H9 (cell line): ENCODE data around the gene PRRX1. TPM values are rescaled to one million over a fixed set of nuclear protein-coding genes. Genes with fewer than 3 reads are reported as not detected.

Experiments used
- DNase-seq: peaks from one replicate; pipeline ENCODE4 v3.0.0-alpha.2; 2017
- H2AFZ ChIP-seq: one replicate; pipeline ENCODE4 v1.6.1; 2013; ENCODE audit warnings: mild to moderate bottlenecking, low read length, control low read depth, moderate library complexity
- H2AK5ac ChIP-seq: 2 replicates; pipeline ENCODE4 v1.6.1; 2013; ENCODE audit warnings: low read length, control low read depth, mixed read lengths; ENCODE audit not compliant: insufficient read length
- H2BK120ac ChIP-seq: one replicate; pipeline ENCODE4 v1.6.1; 2013; ENCODE audit warnings: low read depth, mild to moderate bottlenecking, low read length, control low read depth, inconsistent platforms; ENCODE audit not compliant: poor library complexity, severe bottlenecking
- H2BK12ac ChIP-seq: 2 replicates; pipeline ENCODE4 v1.6.1; 2013; ENCODE audit warnings: low read length, control low read depth, mixed read lengths, low read depth; ENCODE audit not compliant: insufficient read length
- H2BK15ac ChIP-seq: 2 replicates; pipeline ENCODE4 v1.6.1; 2013; ENCODE audit warnings: low read depth, low read length, control low read depth
- H2BK20ac ChIP-seq: one replicate; pipeline ENCODE4 v1.6.1; 2013; ENCODE audit warnings: low read depth, mild to moderate bottlenecking, low read length, control low read depth, inconsistent platforms; ENCODE audit not compliant: poor library complexity, severe bottlenecking
- H2BK5ac ChIP-seq: 2 replicates; pipeline ENCODE4 v1.6.1; 2013; ENCODE audit warnings: low read length, control low read depth, mixed read lengths; ENCODE audit not compliant: insufficient read length
- H3K14ac ChIP-seq: 2 replicates; pipeline ENCODE4 v1.6.1; 2013; ENCODE audit warnings: low read length, control low read depth; ENCODE audit not compliant: insufficient read depth
- H3K18ac ChIP-seq: 2 replicates; pipeline ENCODE4 v1.6.1; 2013; ENCODE audit warnings: low read depth, mild to moderate bottlenecking, mixed read lengths, low read length, control low read depth; ENCODE audit not compliant: insufficient read length
- H3K23ac ChIP-seq: 2 replicates; pipeline ENCODE4 v1.6.1; 2013; ENCODE audit warnings: low read length, control low read depth, mixed read lengths, low read depth; ENCODE audit not compliant: insufficient read length
- H3K23me2 ChIP-seq: 2 replicates; pipeline ENCODE4 v1.6.1; 2013; ENCODE audit warnings: low read depth, mild to moderate bottlenecking, mixed read lengths, low read length, control low read depth; ENCODE audit not compliant: insufficient read length, poor library complexity, severe bottlenecking
- H3K27ac ChIP-seq: 2 replicates; pipeline ENCODE4 v1.5.1; 2013; ENCODE audit warnings: low read length, control low read depth, mixed read lengths, low read depth; ENCODE audit not compliant: insufficient read length
- H3K27me3 ChIP-seq: 2 replicates; pipeline ENCODE4 v1.6.1; 2013; ENCODE audit warnings: low read length, control low read depth, inconsistent platforms; ENCODE audit not compliant: insufficient read depth
- H3K4ac ChIP-seq: 2 replicates; pipeline ENCODE4 v1.6.1; 2013; ENCODE audit warnings: low read depth, mild to moderate bottlenecking, control low read depth, inconsistent platforms, low read length, moderate library complexity
- H3K4me1 ChIP-seq: 2 replicates; pipeline ENCODE4 v1.6.1; 2013; ENCODE audit warnings: low read length, control low read depth, inconsistent platforms; ENCODE audit not compliant: insufficient read depth
- H3K4me2 ChIP-seq: 2 replicates; pipeline ENCODE4 v1.6.1; 2013; ENCODE audit warnings: low read length, control low read depth, mixed read lengths; ENCODE audit not compliant: insufficient read length, insufficient read depth
- H3K56ac ChIP-seq: 2 replicates; pipeline ENCODE4 v1.6.1; 2013; ENCODE audit warnings: low read depth, mild to moderate bottlenecking, mixed read lengths, low read length, control low read depth; ENCODE audit not compliant: insufficient read length
- H3K79me1 ChIP-seq: 2 replicates; pipeline ENCODE4 v1.6.1; 2013; ENCODE audit warnings: low read depth, mild to moderate bottlenecking, moderate library complexity, low read length, control low read depth, inconsistent platforms; ENCODE audit not compliant: insufficient read depth, poor library complexity, severe bottlenecking
- H3K79me2 ChIP-seq: 2 replicates; pipeline ENCODE4 v1.6.1; 2013; ENCODE audit warnings: low read length, control low read depth, inconsistent platforms; ENCODE audit not compliant: insufficient read depth
- H3K9ac ChIP-seq: 2 replicates; pipeline ENCODE4 v1.6.1; 2013; ENCODE audit warnings: low read length, control low read depth, mixed read lengths; ENCODE audit not compliant: insufficient read length; ENCODE audit errors: extremely low read depth
- H3K9me3 ChIP-seq: one replicate; pipeline ENCODE4 v1.6.1; 2013; ENCODE audit warnings: low read depth, low read length, inconsistent platforms; ENCODE audit not compliant: control insufficient read depth
- H3T11ph ChIP-seq: one replicate; pipeline ENCODE4 v1.6.1; 2013; ENCODE audit warnings: mild to moderate bottlenecking, low read length, control low read depth, inconsistent platforms
- H4K20me1 ChIP-seq: one replicate; pipeline ENCODE4 v1.6.1; 2013; ENCODE audit not compliant: control insufficient read depth, insufficient read length, insufficient read depth
- H4K5ac ChIP-seq: 2 replicates; pipeline ENCODE4 v1.6.1; 2013; ENCODE audit warnings: low read depth, mild to moderate bottlenecking, mixed read lengths, low read length, control low read depth; ENCODE audit not compliant: insufficient read length
- H4K8ac ChIP-seq: replicated peaks from 2 replicates; pipeline ENCODE4 v1.6.1; 2013; ENCODE audit warnings: low read length, control low read depth, mixed read lengths, low read depth; ENCODE audit not compliant: insufficient read length
- H4K91ac ChIP-seq: 2 replicates; pipeline ENCODE4 v1.6.1; 2013; ENCODE audit warnings: low read depth, mild to moderate bottlenecking, moderate library complexity, mixed read lengths, low read length, control low read depth; ENCODE audit not compliant: insufficient read length
- H3K27ac Mint-ChIP-seq, 3 experiments: 2 replicates in 2 of 3; 3 replicates in 1 of 3; pipeline ENCODE4 v1.8.0; 2020 to 2021; ENCODE audit warnings: mixed read lengths in 3 of 3, mild to moderate bottlenecking in 1 of 3, moderate library complexity in 1 of 3
- H3K27me3 Mint-ChIP-seq: 2 replicates; pipeline ENCODE4 v1.8.0; 2021; ENCODE audit warnings: low read depth, mild to moderate bottlenecking, moderate library complexity, mixed read lengths
- H3K36me3 Mint-ChIP-seq, 3 experiments: 2 replicates in 2 of 3; 3 replicates in 1 of 3; pipeline ENCODE4 v1.8.0; 2020 to 2021; ENCODE audit warnings: low read depth in 3 of 3, mixed read lengths in 3 of 3; ENCODE audit not compliant: insufficient read depth in 1 of 3
- H3K4me1 Mint-ChIP-seq, 2 experiments: 2 replicates each; pipeline ENCODE4 v1.8.0; 2020; ENCODE audit warnings: mixed read lengths in 2 of 2
- H3K4me3 Mint-ChIP-seq, 2 experiments: 2 replicates in 1 of 2; 3 replicates in 1 of 2; pipeline ENCODE4 v1.8.0; 2020 to 2021; ENCODE audit warnings: mild to moderate bottlenecking in 2 of 2, mixed read lengths in 2 of 2, moderate library complexity in 1 of 2
- H3K9me3 Mint-ChIP-seq, 2 experiments: 2 replicates in 1 of 2; 3 replicates in 1 of 2; pipeline ENCODE4 v1.8.0; 2020; ENCODE audit warnings: mild to moderate bottlenecking in 2 of 2, mixed read lengths in 2 of 2, moderate library complexity in 1 of 2
- CTCF ChIP-seq: fragments of 200-600 bp; sonication (generic); conservative IDR thresholded peaks from 3 replicates; pipeline ENCODE4 v1.8.0; 2021; ENCODE audit warnings: antibody characterized with exemption, mild to moderate bottlenecking
- WGBS: extraction: QIAGEN DNeasy Blood & Tissue Kit; methylation state at CpG from one replicate; pipeline ENCODE4 v1.1.7; 2013; ENCODE audit warnings: missing lambda C conversion rate, low lambda C conversion rate, mixed read lengths; ENCODE audit not compliant: insufficient read length; ENCODE audit errors: extremely low coverage; 5-methylcytosine and 5-hydroxymethylcytosine counted together
- total RNA-seq: library from RNA; stranded (reverse); gene quantifications from 2 replicates; pipeline ENCODE4 v1.2.1, GENCODE V29; 2021

The PRRX1 gene
- total RNA-seq, 1 experiment from 2014 or later: not detected

- H3K18ac ChIP-seq: no peak overlapping the region
- no peak overlapping the region for H2BK20ac ChIP-seq
- H3K9me3 ChIP-seq: no peaks in the 10 kb centered on the region
- no peak overlapping the region for H3K27ac ChIP-seq
- no peak overlapping the region for H4K8ac ChIP-seq
- DNase-seq: no peak
- TF ChIP-seq CTCF: no peak
- H2BK5ac ChIP-seq: no peak overlapping the region
- Mint-ChIP-seq H3K27me3 (no peaks in the 10 kb centered on the region), H3K27ac (no peak overlapping the region), H3K4me1 (no peaks in the 10 kb centered on the region), H3K9me3 (no peaks in the 10 kb centered on the region), H3K36me3 (no peaks in the 10 kb centered on the region), H3K4me3 (no peak overlapping the region)
- H3K4ac ChIP-seq: no peak overlapping the region
- no peak overlapping the region for H2BK15ac ChIP-seq
- H2AK5ac ChIP-seq: no peak overlapping the region
- no peak overlapping the region for H4K91ac ChIP-seq
- H2BK12ac ChIP-seq: no peak overlapping the region
- H3K79me2 ChIP-seq: no peaks in the 10 kb centered on the region
- no CpG with 5 or more reads among the region's 1 CpG for WGBS
- no peak overlapping the region for H3K14ac ChIP-seq
- no peak overlapping the region for H4K5ac ChIP-seq
- no peaks in the 10 kb centered on the region for H4K20me1 ChIP-seq
- H3K56ac ChIP-seq: no peak overlapping the region
- H2BK120ac ChIP-seq: no peak overlapping the region
- no peak overlapping the region for H3K23ac ChIP-seq
- H2AFZ ChIP-seq: no peak overlapping the region
- H3K9ac ChIP-seq: no peak overlapping the region
- H3T11ph ChIP-seq: no peak overlapping the region
- H3K4me1 ChIP-seq: no peaks in the 10 kb centered on the region
- H3K4me2 ChIP-seq: no peak overlapping the region
- H3K23me2 ChIP-seq: no peaks in the 10 kb centered on the region
- H3K79me1 ChIP-seq: no peaks in the 10 kb centered on the region
- H3K27me3 ChIP-seq: no peaks in the 10 kb centered on the region
These were observed 37.1 kb downstream of the PRRX1 start for GRCh38 chr1:170700842-170701615.
